SK-N-SH (cell line): ENCODE data around the gene ZNF827. TPM values are rescaled to one million over a fixed set of nuclear protein-coding genes. Genes with fewer than 3 reads are reported as not detected.

ENCODE experiments used
- CTCF ChIA-PET: fragments of 300-600, 350-600 bp; formaldehyde crosslinking; extraction: SDS; loops from one replicate; lab custom pipeline; 2021; lab: Yijun Ruan, JAX
- POLR2A ChIA-PET: fragments of 350-600 bp; sonication (Branson Sonifier 250); formaldehyde crosslinking; extraction: SDS; loops from one replicate; lab custom pipeline; 2020; ENCODE audit warnings: antibody characterized with exemption, inconsistent platforms; lab: Yijun Ruan, JAX
- DNase-seq: peaks from one replicate; pipeline ENCODE4 v3.0.0; 2012
- H2AFZ ChIP-seq: fragments of 200-600 bp; sonication (generic); 2 replicates; pipeline ENCODE4 v1.8.1; 2016; ENCODE audit warnings: antibody characterized with exemption, mild to moderate bottlenecking, low read depth
- H3F3A ChIP-seq: fragments of 200-600 bp; sonication (generic); replicated peaks from 2 replicates; pipeline ENCODE3; 2016; ENCODE audit warnings: antibody characterized with exemption, mild to moderate bottlenecking; ENCODE audit not compliant: insufficient read depth
- H3K27ac ChIP-seq, 2 experiments: fragments of 200-500 bp in 1 of 2; fragments of 200-600 bp in 1 of 2; sonication (Bioruptor generic) in 1 of 2; sonication (generic), shearing (Covaris generic) in 1 of 2; 2 replicates each; pipeline versions ENCODE4 v1.5.1 to v1.6.1; 2014 to 2016; ENCODE audit warnings: low read depth in 2 of 2, inconsistent platforms in 1 of 2, low read length in 1 of 2, mild to moderate bottlenecking in 1 of 2, mixed read lengths in 1 of 2
- H3K27me3 ChIP-seq: fragments of 200-600 bp; sonication (generic), shearing (Covaris generic); 2 replicates; pipeline ENCODE4 v1.6.1; 2016; ENCODE audit warnings: mixed run types; ENCODE audit not compliant: insufficient read depth
- H3K36me3 ChIP-seq, 2 experiments: fragments of 200-500 bp in 1 of 2; fragments of 200-600 bp in 1 of 2; sonication (Bioruptor generic) in 1 of 2; sonication (generic) in 1 of 2; replicated peaks in 1 of 2; 2 replicates each; pipeline versions ENCODE3 to v1.5.1; 2014 to 2016; ENCODE audit warnings: low read length in 1 of 2, mild to moderate bottlenecking in 1 of 2; ENCODE audit not compliant: insufficient read depth in 2 of 2, control insufficient read depth in 1 of 2
- H3K4me1 ChIP-seq, 2 experiments: fragments of 200-500 bp in 1 of 2; fragments of 200-600 bp in 1 of 2; sonication (Bioruptor generic) in 1 of 2; sonication (generic), shearing (Covaris generic) in 1 of 2; 2 replicates each; pipeline versions ENCODE4 v1.5.1 to v1.6.1; 2014 to 2016; ENCODE audit warnings: low read depth in 1 of 2, low read length in 1 of 2, mixed run types in 1 of 2; ENCODE audit not compliant: insufficient read depth in 2 of 2, control insufficient read depth in 1 of 2
- H3K4me2 ChIP-seq: fragments of 200-600 bp; sonication (generic), shearing (Covaris generic); 2 replicates; pipeline ENCODE4 v1.6.1; 2017; ENCODE audit warnings: mixed run types
- H3K4me3 ChIP-seq, 2 experiments: fragments of 200-500 bp in 1 of 2; fragments of 200-600 bp in 1 of 2; sonication (Bioruptor generic) in 1 of 2; sonication (generic), shearing (Covaris generic) in 1 of 2; 2 replicates each; pipeline versions ENCODE4 v1.5.1 to v1.8.1; 2014 to 2016; ENCODE audit warnings: low read depth in 2 of 2, inconsistent platforms in 1 of 2, low read length in 1 of 2, mild to moderate bottlenecking in 1 of 2, mixed read lengths in 1 of 2, moderate library complexity in 1 of 2
- H3K79me2 ChIP-seq: fragments of 200-600 bp; sonication (generic); 2 replicates; pipeline ENCODE4 v1.8.1; 2017; ENCODE audit warnings: mild to moderate bottlenecking; ENCODE audit not compliant: insufficient read depth
- H3K9ac ChIP-seq: fragments of 200-600 bp; sonication (generic); 2 replicates; pipeline ENCODE4 v1.6.1; 2017; ENCODE audit warnings: mixed run types
- H3K9me2 ChIP-seq: fragments of 200-600 bp; sonication (generic); 2 replicates; pipeline ENCODE4 v1.6.1; 2017; ENCODE audit warnings: mixed run types
- H3K9me3 ChIP-seq: fragments of 200-600 bp; sonication (generic); 2 replicates; pipeline ENCODE4 v1.6.1; 2017; ENCODE audit warnings: mixed run types, mild to moderate bottlenecking, moderate library complexity
- H4K20me1 ChIP-seq: fragments of 200-600 bp; sonication (generic); 2 replicates; pipeline ENCODE4 v1.6.1; 2017; ENCODE audit warnings: mild to moderate bottlenecking, mixed run types; ENCODE audit not compliant: insufficient read depth
- ELF1 ChIP-seq: IDR thresholded peaks from 2 replicates; pipeline ENCODE4 v1.4.0; 2012
- EZH2phosphoT487 ChIP-seq: fragments of 200-600 bp; sonication (generic); IDR thresholded peaks from 2 replicates; pipeline ENCODE4 v1.6.1; 2017; ENCODE audit warnings: low read depth, mixed run types, mild to moderate bottlenecking, antibody characterized with exemption, moderate library complexity, borderline replicate concordance
- FOSL2 ChIP-seq: IDR thresholded peaks from 2 replicates; pipeline ENCODE4 v1.4.0; 2012; ENCODE audit warnings: low read depth, mild to moderate bottlenecking, moderate library complexity, borderline replicate concordance
- FOXJ3 ChIP-seq: sonication (generic); formaldehyde crosslinking; IDR thresholded peaks from 2 replicates; pipeline ENCODE4 v1.5.1; 2020; ENCODE audit warnings: mild to moderate bottlenecking, missing genetic modification reagents
- FOXM1 ChIP-seq: IDR thresholded peaks from 2 replicates; pipeline ENCODE4 v1.4.0; 2012; ENCODE audit warnings: low read depth, mild to moderate bottlenecking
- GATA2 ChIP-seq: sonication (generic); formaldehyde crosslinking; IDR thresholded peaks from 2 replicates; pipeline ENCODE4 v1.5.0; 2020; ENCODE audit warnings: mild to moderate bottlenecking, missing genetic modification reagents
- IRF3 ChIP-seq: fragments of 150-350 bp; IDR thresholded peaks from 2 replicates; pipeline ENCODE4 v1.6.1; 2016; ENCODE audit warnings: mild to moderate bottlenecking, low read depth, low read length
- JUND ChIP-seq: IDR thresholded peaks from 2 replicates; pipeline ENCODE4 v1.4.0; 2012
- MAX ChIP-seq: IDR thresholded peaks from 2 replicates; pipeline ENCODE4 v1.4.0; 2012; ENCODE audit warnings: low read depth
- MEF2A ChIP-seq: IDR thresholded peaks from 2 replicates; pipeline ENCODE4 v1.4.0; 2012; ENCODE audit warnings: low read depth, borderline replicate concordance
- NRF1 ChIP-seq: IDR thresholded peaks from 2 replicates; pipeline ENCODE4 v1.6.1; 2012; ENCODE audit warnings: low read depth, mild to moderate bottlenecking, low read length
- POLR2AphosphoS5 ChIP-seq: IDR thresholded peaks from 2 replicates; pipeline ENCODE4 v1.6.1; 2012; ENCODE audit warnings: low read depth, low read length
- RAD21 ChIP-seq: IDR thresholded peaks from 2 replicates; pipeline ENCODE4 v1.6.1; 2012; ENCODE audit warnings: mild to moderate bottlenecking, low read length
- RCOR1 ChIP-seq: fragments of 150-350 bp; IDR thresholded peaks from 2 replicates; pipeline ENCODE4 v1.6.1; 2017; ENCODE audit warnings: antibody characterized with exemption, low read length
- REST ChIP-seq: IDR thresholded peaks from 2 replicates; pipeline ENCODE4 v1.6.1; 2012; ENCODE audit warnings: mild to moderate bottlenecking, low read depth, low read length, moderate library complexity
- RFX5 ChIP-seq: IDR thresholded peaks from 2 replicates; pipeline ENCODE4 v1.6.1; 2012; ENCODE audit warnings: mild to moderate bottlenecking, improper control_type of control experiment, low read length
- RXRA ChIP-seq: IDR thresholded peaks from 2 replicates; pipeline ENCODE4 v1.4.0; 2012; ENCODE audit warnings: low read depth, mild to moderate bottlenecking, borderline replicate concordance
- SMC3 ChIP-seq: IDR thresholded peaks from 2 replicates; pipeline ENCODE4 v1.6.1; 2012; ENCODE audit warnings: low read depth, low read length, improper control_type of control experiment
- WGBS: methylation state at CpG from one replicate; pipeline ENCODE4 v1.1.6; 2017; ENCODE audit warnings: low lambda C conversion rate; 5-methylcytosine and 5-hydroxymethylcytosine counted together
- polyA plus RNA-seq, 3 experiments: library from polyadenylated mRNA; depleted of rRNA; stranded (reverse); fragments of >200 nt; gene quantifications; 2 replicates each; pipeline ENCODE4 v1.2.3, GENCODE V29; 2012
- TF ChIP-seq, protein P1 (sequence below): IDR thresholded peaks from 2 replicates; pipeline ENCODE4 v1.4.0; 2012; ENCODE audit warnings: low read depth, borderline replicate concordance
- TF ChIP-seq, protein P2 (sequence below): IDR thresholded peaks from 2 replicates; pipeline ENCODE4; 2012

The ZNF827 gene
- polyA plus RNA-seq, 1 of the 3 experiments (the other 2 are of a cell fraction) = 23.2 TPM

- no peak for TF ChIP-seq IRF3
- TF ChIP-seq REST = no peak
- TF ChIP-seq, protein P1, sequence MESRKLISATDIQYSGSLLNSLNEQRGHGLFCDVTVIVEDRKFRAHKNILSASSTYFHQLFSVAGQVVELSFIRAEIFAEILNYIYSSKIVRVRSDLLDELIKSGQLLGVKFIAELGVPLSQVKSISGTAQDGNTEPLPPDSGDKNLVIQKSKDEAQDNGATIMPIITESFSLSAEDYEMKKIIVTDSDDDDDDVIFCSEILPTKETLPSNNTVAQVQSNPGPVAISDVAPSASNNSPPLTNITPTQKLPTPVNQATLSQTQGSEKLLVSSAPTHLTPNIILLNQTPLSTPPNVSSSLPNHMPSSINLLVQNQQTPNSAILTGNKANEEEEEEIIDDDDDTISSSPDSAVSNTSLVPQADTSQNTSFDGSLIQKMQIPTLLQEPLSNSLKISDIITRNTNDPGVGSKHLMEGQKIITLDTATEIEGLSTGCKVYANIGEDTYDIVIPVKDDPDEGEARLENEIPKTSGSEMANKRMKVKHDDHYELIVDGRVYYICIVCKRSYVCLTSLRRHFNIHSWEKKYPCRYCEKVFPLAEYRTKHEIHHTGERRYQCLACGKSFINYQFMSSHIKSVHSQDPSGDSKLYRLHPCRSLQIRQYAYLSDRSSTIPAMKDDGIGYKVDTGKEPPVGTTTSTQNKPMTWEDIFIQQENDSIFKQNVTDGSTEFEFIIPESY = no peak
- TF ChIP-seq SMC3 = no peak
Observed at GRCh38 chr4:145785391-145786008, 153.1 kb downstream of the ZNF827 start (continued).

DNA sequence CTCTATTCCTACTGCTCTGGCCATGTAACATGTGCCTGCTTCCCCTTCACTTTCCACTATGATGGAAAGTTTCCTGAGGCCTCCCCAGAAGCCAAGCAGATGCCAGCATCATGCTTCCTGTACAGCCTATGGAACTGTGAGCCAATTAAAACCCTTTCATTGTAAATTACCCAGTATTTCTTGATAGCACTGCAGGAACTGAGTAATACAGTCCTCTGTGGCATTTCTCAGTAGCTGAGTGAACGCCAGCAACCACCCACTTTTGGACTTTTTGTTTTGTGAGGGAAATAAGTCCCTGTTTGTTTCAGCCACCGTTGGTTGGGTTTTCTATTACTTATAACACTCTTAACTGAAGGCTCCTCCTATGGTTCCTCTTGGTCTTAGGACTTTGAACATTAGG lies 154.6 kb downstream of the ZNF827 start:
- no peak overlapping the region for H3K4me3 ChIP-seq
- no peak overlapping the region for H2AFZ ChIP-seq
- H3K27me3 ChIP-seq = no peaks in the 10 kb centered on the region
- CTCF ChIA-PET = no interaction called here
- no peak overlapping the region for H3K9ac ChIP-seq
- no peaks in the 10 kb centered on the region for H3K9me2 ChIP-seq
- H3K9me3 ChIP-seq = no peaks in the 10 kb centered on the region
- DNase-seq = no peak
- H4K20me1 ChIP-seq = no peaks in the 10 kb centered on the region
- H3K4me1 ChIP-seq = no peaks in the 10 kb centered on the region
- H3K4me2 ChIP-seq = no peak overlapping the region
- peaks cover 3% of the 10 kb centered on the region for H3F3A ChIP-seq
- no peak overlapping the region for H3K27ac ChIP-seq
- POLR2A ChIA-PET = no interaction called here
- WGBS = 85% methylated on average over 2 of the region's 2 CpGs
- H3K36me3 ChIP-seq = peaks cover 7 to 22% of the 10 kb centered on the region in 2 experiments
- H3K79me2 ChIP-seq = peaks cover 4% of the 10 kb centered on the region; the same call in 1 of the 2 replicates
- TF ChIP-seq MAX = no peak
- no peak for TF ChIP-seq MEF2A
- TF ChIP-seq REST = no peak
- no peak for TF ChIP-seq FOSL2
- TF ChIP-seq RAD21 = no peak
- TF ChIP-seq EZH2phosphoT487 = no peak
- no peak for TF ChIP-seq RXRA
- no peak for TF ChIP-seq GATA2
- no peak for TF ChIP-seq JUND
- TF ChIP-seq, protein P2, sequence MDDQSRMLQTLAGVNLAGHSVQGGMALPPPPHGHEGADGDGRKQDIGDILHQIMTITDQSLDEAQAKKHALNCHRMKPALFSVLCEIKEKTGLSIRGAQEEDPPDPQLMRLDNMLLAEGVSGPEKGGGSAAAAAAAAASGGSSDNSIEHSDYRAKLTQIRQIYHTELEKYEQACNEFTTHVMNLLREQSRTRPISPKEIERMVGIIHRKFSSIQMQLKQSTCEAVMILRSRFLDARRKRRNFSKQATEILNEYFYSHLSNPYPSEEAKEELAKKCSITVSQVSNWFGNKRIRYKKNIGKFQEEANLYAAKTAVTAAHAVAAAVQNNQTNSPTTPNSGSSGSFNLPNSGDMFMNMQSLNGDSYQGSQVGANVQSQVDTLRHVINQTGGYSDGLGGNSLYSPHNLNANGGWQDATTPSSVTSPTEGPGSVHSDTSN = no peak
- TF ChIP-seq POLR2AphosphoS5 = no peak
- no peak for TF ChIP-seq SMC3
- TF ChIP-seq NRF1 = no peak
- no peak for TF ChIP-seq RCOR1
- no peak for TF ChIP-seq FOXM1
- no peak for TF ChIP-seq RFX5
- no peak for TF ChIP-seq ELF1
- no peak for TF ChIP-seq FOXJ3 (CRISPR knock-in tag)
